CD4-positive, alpha-beta T cell treated with Interleukin-12 subunit alpha and Interleukin-12 subunit beta, for 1 hour (primary cell): ENCODE results near the gene DSTN.

Source experiments
- DNase-seq: peaks from one replicate; pipeline ENCODE4 v3.0.0-alpha.2; 2020

Gene DSTN

DNA sequence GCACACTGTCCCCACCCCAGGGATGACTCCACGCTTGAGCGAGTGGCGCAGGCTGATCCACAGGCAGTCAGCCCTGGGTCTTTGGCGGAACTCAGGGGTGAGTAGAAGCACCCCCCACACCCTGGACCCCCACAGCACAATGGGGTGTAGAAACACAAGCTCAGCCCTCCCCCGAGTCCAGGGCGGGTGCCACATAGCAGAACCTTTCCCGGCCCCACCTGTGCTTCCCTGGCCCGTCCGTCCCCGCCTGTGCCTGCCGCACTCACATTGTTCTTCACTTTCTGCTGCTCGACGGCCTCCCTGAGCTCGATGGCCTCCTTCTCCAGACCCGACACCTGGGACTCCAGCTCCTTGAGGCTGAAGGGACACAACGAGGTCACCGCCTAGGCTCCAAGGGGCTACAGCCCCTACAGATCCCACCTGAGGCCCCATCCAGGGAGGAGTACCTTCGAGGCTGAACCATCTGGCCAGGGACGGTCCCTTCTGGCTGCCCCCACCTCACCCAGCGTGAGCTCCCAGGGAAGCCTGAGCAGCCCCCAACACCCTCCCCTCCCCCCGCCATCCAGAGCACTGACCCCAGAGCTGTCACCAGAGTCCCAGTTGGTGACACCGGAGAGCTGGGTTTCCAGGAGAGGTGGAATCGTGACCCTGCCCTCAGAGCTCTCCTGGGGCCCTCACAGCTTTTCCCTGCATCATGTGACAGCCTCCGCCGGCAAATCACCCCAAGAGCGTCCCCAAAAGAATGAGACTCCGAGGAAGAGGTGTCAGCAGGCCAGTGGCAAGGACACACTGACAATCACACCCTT, 55.6 kb downstream of the DSTN start:
- no peak for DNase-seq

DNA sequence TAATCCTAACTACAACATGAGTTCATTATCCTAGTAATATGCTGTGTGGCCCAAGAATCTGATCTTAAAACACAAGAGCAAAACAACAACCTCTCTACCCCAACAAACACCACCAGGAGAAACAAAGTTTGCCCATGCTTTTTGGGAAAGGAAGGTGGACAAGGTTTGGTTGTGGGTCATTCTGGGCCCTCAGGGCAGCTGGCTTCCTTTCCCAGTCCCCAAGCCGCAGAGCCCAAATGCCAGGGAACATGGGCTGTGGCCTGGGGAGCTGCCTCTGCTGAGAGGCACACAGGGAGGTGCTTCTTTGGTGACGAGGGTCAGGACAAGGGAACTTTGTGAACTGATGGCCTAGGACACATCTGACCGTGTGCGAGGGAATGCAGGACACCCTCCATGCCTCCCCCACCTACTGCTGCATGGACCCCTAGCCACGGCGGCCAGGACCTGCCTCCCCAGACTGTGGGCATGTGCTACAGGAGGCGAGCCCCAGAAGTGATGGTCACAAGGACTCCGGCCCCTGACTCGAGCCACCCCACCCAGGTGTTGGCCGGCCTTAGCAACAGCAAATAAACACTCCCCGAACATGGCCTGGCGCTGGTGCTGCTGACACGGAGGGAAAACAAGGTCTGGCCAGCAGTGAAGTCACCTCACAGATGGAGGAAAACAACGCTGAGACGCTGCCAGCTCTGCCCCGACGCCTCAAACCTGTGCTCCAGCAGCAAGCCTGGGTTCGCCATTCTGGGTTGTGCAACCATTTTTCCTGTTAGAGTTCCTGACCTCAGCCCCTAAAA, 56.5 kb downstream of the DSTN start:
- DNase-seq, result no peak

DNA sequence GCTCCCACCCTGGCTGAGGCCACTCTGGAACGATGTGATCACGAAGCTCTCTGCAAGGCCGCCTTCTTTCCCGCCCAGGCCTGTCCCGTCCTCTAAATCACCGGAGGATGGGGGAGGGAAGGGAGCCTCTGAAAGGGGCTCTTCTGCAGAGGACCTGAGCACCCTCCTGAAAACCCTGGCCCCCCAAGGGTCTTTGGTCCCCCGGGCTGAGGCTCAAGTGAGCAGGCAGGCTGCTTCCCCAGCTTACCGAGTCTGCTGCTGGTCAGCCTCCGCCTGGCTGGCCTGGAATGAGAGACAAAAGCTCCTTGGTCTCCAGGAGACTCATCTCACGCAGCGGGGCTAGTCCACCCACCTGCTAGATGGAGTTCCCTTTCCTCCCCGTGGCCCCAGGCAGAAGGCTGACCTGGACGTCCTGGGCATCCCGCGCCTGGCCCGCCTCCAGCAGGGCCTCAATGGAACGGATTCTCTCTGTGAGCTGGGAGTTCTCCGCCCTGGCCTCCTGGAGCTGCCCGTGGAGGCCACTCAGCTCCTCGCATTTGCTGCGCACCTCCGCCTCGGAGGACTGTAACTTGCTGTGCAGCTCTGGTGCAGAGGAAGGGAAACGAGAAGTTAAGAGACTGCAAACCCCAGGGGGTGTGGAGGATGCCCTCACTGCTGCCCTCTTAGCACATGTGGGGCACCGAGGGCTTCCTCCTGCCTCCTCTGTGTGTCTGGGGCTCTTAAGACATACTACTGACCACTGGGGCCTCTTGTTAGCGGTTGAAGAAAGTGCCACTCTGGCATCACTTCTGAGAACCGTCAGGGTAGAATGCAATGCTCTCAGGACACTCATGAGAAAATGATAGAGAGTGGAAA, 57.5 kb downstream of the DSTN start:
- DNase-seq, result no peak

DNA sequence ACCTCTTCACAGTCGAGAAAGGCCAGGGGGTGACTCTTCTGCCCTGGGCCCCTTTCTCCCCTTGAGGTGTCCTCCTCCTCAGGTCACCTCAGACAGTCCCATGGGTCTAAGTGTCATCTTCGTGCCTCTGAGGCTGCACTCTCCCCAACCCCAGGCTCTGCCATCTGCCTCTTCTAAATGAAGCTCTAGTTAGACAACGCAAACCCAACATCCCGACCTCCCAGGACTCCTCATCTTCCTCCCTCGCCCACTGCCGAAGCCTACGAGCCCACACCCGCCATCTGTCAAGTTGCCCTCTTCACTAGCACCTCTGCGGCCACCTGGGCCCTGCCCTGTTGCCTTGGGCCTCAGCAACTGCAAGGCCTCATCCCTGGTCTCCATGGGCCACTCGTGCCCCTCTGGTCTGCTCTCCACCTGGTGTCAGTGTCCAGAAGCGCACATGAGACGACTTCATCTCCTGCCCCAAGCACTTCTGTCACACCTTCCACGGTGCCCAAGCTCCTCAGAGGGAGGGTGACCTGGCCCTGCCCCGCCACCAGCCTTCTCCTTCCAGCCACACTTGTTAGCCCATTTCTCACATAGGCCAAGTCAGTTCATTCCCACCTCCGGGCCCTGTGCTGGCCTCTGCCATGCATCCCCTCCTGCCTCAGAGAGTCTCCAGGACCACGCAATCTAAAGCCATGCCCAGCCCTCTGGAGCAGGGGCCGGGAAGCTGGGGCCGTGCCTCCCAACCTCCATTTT, 58.4 kb downstream of the DSTN start:
- no peak for DNase-seq

DNA sequence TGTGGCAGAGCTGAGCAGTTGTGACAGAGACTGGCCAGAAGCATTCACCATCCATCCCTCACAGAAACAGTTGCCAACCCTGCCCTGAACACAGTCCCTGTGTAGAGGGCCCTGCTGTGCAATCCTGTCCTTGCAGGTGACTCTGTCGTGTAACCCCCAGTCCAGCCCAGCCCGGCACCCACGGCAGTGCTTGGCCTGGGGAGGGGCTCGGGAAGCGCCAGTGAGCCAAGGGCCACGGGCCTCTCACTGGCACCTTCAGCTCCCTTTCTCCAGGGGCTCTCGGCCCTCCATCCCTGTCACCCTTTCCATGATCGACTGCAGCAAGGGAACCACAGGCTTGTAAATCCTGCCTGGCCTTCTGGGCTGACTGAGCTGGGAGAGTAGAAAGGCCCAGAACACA, 59.1 kb downstream of the DSTN start:
- DNase-seq, result no peak

DNA sequence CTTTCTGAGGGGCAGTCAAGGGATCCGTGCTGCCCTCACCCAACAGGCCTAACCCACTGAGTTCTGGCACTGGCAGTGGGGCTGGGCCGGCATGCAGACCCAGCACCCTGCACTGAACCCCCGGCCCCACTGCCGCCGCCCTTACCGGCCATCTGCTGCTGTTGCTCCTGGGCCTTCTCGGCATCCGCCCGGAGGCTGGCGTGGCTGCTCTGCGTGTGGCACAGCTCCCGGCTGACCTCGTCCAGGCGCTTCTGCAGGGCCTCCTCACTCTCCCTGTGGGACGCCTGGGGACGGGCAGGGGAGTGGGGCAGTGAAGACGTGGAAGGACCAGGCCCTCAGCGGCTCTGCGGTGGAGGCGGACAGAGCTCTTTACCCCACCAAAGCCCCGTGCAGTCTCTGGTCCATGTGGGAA, 59.8 kb downstream of the DSTN start:
- DNase-seq, result no peak

DNA sequence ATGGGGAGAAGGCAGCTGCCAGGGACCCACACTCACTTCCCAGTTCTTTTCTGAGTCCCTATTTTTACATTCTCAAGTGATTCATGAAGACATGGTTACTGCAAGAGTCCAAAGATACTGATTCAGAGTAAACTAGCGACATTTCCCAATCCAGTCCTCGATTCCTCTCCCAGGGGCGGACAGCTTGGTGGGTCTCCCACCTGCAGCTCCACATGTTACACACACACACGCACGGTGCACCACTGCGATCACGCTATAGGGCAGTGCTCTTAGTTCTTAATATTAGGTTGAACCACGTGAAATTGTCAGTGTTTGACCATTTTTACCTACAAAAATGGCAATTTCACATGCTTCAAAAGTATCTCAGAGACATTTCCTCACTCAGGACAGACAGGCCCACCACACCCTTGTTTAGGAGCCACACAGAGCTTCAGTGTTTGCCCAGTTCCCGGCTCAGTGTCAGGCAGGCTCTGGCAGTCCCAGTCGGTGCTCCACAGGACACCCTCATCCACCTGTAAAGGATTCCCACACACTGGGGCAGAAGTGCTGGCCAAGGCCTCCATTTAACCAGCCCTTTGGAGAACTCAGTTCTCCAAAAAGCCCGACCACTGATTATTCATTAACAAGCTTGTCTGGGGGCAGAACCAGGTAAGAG, 60.4 kb downstream of the DSTN start:
- no peak for DNase-seq

DNA sequence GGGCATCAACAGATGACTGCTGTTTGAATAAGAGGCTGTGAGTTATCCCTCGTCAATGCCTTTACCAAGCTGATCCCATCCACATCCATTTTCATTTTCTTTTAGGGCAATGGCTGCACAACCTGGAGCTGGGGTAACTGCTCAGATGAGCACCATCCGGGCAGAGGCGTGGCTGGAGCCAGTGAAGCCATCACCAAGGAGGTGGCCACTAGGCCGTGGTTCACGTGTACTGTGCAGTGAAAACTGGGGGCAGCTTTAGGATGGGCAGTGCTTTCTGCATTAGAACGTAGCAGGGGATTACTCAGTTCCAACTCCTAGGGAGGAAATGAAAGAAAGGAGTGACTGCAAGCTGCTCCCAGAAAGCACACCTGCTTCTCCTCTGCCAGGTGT, 60.9 kb downstream of the DSTN start:
- no peak for DNase-seq

DNA sequence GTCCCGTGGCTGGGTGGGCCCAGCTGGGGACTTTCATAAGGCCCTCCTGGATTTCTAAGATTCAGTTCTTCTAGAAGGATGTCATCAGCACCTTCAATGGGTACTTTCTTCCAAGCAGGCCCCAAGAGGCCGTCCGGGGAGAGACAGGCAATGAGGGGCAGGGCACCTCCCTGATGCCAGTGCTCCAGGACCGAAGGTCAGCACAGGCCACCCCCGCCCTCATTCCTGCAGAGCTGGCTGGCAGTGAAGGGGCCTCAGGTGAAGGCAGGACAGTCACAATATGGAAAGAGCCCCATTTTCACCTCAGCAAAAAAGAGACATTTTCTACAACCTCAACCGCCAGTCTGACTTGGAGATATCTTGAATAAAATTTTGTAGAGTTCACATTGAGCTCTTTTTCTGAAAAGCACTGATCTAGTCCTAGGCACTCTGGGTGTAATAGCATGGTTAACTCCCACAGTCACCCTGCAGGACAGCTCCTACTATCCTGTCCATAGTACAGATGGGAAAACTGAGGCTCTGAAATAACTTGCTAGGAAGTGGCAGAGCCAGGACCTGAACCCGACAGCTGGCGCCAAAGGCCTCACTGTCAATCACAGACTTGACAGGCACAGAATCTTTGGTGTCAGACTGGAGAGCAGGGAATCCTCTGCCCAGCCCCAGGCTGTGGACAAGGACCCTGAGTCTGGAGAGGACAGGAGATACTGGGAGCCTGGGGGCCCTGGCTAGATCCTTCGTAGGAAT, 61.9 kb downstream of the DSTN start:
- DNase-seq, result no peak

DNA sequence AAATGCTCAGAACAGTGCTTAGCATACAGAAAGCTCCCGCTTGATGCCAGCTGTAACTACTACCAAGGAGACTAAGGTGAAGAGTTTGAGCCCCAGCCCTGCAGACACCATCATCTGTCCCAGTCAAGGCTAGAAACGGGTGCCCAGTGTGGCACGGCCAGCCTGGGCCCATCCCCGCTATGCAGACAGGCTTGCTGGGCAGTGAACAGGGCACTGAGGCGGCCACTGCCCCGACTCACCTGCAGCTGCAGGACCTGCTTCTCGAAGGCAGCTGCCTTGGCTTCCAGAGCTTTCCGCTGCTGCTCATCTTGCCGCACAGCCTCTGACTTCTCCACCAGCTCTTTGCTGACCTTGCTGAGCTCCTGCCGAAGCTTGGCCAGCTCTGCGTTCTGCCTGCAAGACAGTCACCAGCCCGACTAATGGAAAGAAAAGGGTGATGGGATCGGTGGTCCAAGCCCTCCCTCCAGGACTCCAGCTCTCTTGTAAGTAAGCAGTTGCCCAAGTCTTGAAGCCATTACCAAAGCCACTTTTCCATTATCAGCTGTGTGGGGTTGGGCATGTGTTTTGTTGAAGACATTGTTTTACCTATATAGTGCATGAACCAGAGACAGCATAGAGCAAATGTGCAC, 63.5 kb downstream of the DSTN start:
- no peak for DNase-seq

DNA sequence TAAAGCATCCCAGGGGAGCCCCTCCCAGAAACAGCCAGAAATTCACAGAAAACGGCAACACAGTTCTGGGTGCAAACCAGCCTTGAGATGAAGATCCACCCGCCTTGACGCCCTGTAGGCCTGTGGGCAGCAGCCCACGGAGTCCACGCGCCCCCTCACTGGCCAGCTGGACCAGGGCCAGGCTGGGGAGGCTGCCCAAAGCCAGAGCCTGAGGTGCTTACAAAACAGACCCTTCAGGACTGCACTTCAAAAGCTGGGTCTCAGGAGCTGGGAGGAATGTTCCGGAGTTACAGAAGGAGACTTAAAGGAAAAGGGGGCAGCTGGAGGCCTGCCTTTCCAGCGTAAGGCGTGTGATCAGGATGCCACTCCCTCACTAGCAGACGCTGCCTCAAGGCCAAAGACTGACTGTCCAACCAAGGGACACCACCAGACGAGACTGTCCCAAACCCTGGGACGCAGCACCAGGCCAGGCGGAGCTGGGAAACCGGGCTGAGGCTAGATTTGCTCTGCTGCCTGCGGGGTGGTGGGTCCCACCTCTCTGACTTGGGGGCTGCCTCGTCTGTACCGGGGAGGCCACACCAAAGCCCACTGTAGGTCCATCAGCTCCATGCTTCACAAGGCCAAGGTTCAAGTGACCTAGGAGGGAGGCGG, 64.1 kb downstream of the DSTN start:
- DNase-seq, result no peak

DNA sequence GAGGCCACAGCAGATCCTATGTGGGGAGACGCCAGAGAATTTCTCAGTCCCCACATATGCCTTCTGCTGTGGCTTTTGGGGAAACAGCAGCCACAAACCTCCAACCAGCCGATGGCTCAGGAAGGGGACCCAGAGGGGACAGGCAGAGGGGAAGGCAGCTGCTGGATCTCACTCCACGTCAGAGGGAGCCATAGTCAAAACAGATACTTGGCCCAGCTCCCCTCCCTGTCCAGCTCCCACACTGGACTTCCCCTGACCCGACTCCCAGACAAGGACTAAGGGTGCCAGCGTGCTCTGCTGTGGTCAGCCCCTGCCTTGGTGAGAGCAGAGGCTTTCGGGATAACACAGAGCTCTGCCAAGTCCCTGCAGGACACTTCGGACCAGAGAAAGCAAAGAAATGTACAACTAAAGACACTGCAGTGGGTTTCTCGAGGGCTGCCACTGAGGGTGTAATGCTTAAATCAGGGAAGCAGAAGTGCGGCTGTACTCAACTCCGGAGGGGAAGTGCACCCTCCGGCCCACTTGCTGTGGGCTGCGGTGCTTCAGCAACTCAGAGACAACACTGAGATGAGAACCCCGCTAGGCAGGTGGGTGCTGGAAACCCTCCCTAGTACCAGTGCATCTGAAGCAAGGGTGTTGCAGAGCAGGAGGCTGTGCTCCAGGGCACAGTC, 64.9 kb downstream of the DSTN start:
- DNase-seq, result no peak

DNA sequence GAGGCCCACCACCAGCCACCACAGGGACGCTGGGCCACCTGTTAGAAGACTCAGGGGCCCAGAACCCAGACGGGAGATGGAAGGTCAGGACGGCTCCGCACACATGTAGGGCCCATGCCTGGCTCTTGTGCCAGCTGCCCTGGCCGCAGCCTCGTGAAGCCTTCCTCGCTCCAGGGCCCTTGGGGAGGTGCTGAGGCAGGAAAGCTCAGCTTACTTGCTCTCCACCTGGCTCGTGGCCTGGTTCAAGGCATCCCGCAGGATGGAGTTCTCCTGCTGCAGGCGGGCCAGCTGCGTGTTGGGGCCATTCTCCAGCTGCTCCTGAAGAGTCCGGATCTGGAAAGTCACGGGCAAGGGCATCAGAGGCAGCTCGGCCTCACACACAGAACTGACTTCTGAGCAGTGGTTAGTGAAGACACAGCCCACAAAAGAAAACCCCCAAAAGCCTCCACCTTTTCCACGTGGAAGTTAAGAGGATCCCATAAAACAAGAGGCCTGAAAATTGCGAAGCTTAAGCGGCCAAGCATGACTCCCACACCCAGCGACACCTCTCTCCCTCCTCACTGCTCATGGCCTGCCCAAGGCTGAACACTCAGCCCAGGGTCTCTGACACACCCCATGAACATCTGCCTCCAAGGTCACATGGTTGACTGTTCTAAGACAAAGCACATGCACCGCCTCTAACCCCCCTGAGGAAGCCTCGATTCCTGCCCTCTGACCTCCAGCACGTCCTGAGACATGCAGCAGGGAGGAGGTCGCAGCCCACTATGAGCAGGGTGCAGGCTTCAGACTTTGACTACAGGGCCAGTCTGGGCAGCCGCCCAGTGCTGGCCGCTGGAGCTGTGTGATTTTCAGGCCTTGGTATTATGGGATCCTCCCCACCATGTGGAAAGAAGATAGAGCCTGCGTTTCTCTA, 65.7 kb downstream of the DSTN start:
- DNase-seq, result no peak

DNA sequence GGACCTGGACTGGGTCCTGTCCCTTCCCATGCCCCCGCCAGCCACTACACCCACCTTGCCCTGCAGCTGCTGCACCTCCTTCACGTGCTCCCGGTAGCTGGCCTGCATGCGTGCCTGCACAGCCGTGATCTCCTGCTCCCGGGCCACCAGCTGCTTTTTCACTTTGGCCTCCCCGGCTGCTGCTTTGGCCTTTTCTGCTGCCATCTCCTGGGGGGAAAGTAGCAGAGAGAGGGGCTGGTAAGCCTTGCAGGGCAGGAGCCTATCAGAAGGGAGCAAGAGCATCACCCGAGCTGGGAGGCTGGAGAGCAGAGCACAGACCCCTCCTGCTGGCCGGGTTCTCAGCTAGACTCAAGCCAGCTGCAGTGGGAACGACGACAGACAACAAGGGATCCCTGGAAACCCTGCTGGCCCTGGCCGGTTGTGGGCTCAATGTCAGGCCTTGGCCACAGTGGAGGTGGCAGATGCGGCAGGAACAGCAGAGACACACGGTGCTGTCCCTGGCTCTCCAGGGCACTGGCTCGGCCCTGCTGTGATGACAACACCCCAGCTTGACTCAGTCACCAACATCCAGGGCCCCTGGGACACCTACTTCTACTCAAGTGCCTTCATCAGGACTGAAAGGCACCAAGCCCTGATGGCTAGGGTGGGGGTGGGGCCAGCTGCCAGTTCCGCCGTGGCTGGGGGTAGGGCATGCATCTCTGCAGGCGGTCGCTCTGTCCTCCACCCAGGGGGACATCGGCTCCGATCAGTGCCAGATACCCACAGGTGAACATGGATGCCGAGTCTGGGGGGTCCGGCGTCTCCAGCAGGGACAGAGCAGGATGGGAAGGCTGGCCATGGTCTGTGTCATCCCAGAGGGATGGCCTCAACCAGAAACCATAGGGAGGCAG, 66.9 kb downstream of the DSTN start:
- DNase-seq, result no peak

DNA sequence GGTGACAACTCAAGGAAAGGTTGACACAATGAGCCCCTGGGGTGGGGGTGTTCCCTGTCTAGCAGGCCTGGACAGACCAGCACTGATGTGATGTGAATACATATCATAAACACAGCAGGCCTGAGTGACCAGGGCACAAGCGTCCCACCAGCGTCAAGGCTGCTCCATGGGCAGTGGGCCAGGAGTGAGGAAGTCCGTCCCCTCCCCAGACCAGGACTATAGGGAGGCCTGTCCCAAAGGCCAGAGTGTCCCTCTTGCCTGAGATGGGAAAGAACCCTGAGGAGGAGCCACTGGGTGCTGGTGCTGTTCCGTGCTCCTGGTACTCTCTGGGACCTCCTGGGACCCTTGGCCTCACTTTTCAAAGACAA, 67.5 kb downstream of the DSTN start:
- DNase-seq, result no peak

DNA sequence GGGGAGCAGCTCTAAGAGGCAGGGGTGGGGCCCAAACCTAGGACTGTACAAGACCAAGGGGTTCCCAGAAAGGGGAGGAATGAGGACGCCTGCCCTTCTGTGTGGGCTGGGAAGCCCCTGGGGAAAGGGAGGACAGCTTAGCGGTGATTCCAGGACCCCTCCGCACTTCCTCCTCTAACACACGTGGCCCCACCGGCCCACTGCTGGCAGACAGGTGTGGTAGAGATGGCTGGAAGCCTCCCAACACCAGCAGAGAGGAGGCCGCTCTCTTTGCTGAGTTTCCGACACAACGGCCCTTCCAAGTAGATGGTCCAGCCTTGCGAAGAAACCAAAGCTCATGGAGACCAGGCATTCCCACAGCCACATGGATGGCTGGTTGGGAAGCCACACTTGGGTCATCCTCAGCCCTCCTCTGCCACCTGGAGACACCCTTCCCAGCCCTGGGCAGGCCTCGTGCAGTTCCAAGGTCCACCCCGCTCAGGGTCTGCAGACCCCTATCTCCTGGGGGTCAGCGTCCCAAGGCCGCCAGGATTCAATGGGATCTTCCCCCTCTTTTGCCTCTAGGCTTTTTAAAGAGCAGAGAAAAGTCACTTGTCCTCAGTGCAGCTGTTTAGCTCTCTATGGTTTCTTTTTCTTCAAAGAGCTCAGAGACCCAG, 68.2 kb downstream of the DSTN start:
- DNase-seq, result no peak

DNA sequence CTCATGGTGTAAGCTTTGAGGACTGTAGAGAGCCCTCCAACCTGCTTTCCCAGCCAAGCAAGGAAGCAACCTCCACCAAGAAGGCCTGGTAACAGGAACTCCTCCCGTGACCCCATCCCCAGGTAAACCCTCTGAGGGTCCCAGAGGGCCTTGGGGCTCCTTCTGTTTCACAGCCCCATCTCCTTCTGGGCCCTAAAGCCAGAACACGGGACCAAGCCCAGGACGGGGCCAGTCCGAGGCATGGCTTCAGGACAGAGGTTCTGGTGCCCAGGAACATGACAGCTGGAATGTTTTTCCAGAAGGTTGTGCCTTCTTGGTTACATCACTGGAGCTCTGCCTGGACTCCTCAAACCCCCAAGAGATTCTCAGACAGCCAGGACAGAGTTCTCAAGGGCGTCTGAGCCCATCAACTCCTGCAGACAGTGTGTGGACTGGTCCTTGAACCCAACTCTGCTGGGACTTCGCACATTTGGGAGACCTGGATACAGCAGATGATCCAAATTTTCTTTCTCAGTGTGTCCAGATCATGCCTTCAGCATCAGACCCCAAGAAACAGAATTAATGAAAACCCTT, 69.0 kb downstream of the DSTN start:
- DNase-seq, result no peak
